AG09319 (cell line): ENCODE measurements around the gene LPIN1.
A peak's percentile ranks its signal among the peaks of the same experiment; 100 is the strongest.

ENCODE experiments used
- DNase-seq: peaks from one replicate; pipeline ENCODE4 v3.0.0-alpha.2; 2010; ENCODE audit warnings: low read depth; ENCODE audit errors: extremely low read depth
- CTCF ChIP-seq: IDR thresholded peaks from 2 replicates; pipeline ENCODE4 v1.5.1; 2011; ENCODE audit warnings: low read depth, mild to moderate bottlenecking, inconsistent platforms, low read length, moderate library complexity

Gene LPIN1

GRCh38 chr2:11863513-11864328 is 117.3 kb downstream of the LPIN1 start:
- DNase-seq: peak; percentile 91
- peak; percentile 98 for TF ChIP-seq CTCF

GRCh38 chr2:11864724-11865123 is 118.3 kb downstream of the LPIN1 start:
- TF ChIP-seq CTCF: no peak
- no peak for DNase-seq

GRCh38 chr2:11865378-11865777 is 118.9 kb downstream of the LPIN1 start:
- TF ChIP-seq CTCF: no peak
- DNase-seq: no peak

GRCh38 chr2:11865805-11866204 is 119.4 kb downstream of the LPIN1 start:
- TF ChIP-seq CTCF: no peak
- no peak for DNase-seq

GRCh38 chr2:11866358-11867335 is 120.2 kb downstream of the LPIN1 start:
- no peak for DNase-seq
- TF ChIP-seq CTCF: no peak

GRCh38 chr2:11867926-11868325 is 121.5 kb downstream of the LPIN1 start:
- no peak for DNase-seq
- no peak for TF ChIP-seq CTCF
